GOT3 (cell line): Measurements from ENCODE around the gene ATP5F1C.

Source experiments
- DNase-seq: peaks from one replicate; lab custom pipeline; 2025; ENCODE audit warnings: mixed read lengths; lab: John Stamatoyannopoulos, UW

The ATP5F1C gene

GRCh38 chr10:7853226-7853842, 65.4 kb downstream of the ATP5F1C start:
- DNase-seq = no peak

DNA sequence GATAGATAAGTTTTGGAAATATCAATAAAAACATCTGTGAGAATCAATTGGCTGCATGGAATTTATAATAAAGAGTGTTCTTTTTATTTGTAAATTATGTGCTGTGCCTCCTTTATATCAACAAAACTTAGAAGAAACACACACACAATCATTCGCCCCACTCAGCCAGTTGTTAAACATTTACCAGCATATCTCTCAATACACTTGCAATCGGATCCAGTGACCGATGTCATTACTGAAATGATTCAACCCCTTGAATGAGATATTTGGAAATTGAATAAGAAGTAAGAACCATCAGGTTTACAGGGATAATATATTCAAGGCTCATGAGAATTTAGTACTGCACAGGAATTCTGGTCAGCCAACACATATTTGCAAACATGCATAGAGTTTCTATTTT, 65.9 kb downstream of the ATP5F1C start:
- DNase-seq = no peak

DNA sequence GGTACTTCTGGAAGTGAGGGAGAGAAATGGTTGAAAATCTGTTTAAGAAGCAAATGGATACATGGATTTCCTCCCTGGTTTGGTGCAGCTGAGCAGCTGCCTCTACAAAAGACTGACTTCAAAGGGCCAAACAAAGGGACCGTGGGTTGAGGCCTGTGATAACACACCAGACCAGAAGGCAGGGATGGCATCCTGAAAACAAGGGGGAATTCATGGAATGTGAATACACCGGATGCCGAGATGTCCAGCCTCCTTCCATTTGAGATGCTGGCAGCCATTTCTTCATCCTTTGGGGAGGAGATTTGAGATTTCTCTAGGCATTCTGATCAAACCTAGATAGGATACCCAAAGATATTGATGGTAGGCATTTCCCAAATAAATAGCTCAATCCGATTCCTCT, 67.2 kb downstream of the ATP5F1C start:
- no peak for DNase-seq

DNA sequence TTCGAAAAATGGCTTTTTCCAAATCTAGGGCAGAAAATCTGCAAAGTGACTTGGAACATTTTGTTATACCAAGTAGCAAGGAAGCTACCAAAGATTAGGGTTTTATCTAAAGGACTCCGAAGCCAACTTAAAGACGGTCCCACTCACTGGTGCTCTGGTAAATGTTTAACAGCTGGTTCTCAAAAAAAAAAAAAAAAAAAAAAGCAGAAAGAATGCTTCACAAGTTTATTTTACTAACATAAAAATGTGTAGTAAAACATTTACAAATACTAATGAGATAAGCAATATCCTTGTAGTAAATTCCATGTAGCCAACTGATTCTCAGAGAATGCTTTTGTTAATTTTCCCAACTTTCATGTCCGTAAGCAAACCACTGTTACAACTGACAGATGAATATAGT, 68.7 kb downstream of the ATP5F1C start:
- no peak for DNase-seq

GRCh38 chr10:7857262-7857661, 69.3 kb downstream of the ATP5F1C start:
- DNase-seq = no peak
